Vagina (tissue), 2 donors: Measurements from ENCODE around the gene TBCD.

ENCODE experiments used
- CTCF ChIP-seq, 3 experiments: fragments of 450-650 bp in 2 of 3; fragments of 200-600 bp in 1 of 3; sonication (generic) in 1 of 3; IDR thresholded peaks; one replicate each; pipeline ENCODE4 v1.5.1; 2017 to 2019; ENCODE audit warnings: antibody characterized with exemption in 3 of 3, mild to moderate bottlenecking in 2 of 3, moderate library complexity in 2 of 3
- POLR2AphosphoS5 ChIP-seq, 2 donors: sonication (generic); formaldehyde crosslinking; IDR thresholded peaks; one replicate each; pipeline ENCODE4 v1.9.0; 2017; ENCODE audit warnings: antibody characterized with exemption in 2 of 2, mild to moderate bottlenecking in 2 of 2, low read depth in 1 of 2; ENCODE audit not compliant: insufficient read depth in 1 of 2

- TF ChIP-seq CTCF (IDR thresholded peaks at IDR 0.05), result no peak
- no peak for TF ChIP-seq POLR2AphosphoS5 (IDR thresholded peaks at IDR 0.05; ENCODE audit: insufficient read depth in 1 of 2, low read depth in 1 of 2)
Measured at GRCh38 chr17:82933911-82934310, 182.0 kb downstream of the TBCD start.
